Psoas muscle (tissue), 8 donors: ENCODE results near the gene GNS. TPM values are rescaled to one million over a fixed set of nuclear protein-coding genes. Genes with fewer than 3 reads are reported as not detected.
A peak's percentile ranks its signal among the peaks of the same experiment; 100 is the strongest.
"Not testable (repeated sequence)": the region's sequence is repeated elsewhere in the genome, so short reads cannot be mapped to it uniquely, and the experiment has no call there.

Experiments used
- ATAC-seq, 4 donors: fragments of 200-7000 bp; cut with Tn5 transposase; one replicate each; pipeline ENCODE4 v1.9.1; 2020; ENCODE audit warnings: moderate library complexity in 3 of 4, mild to moderate bottlenecking in 2 of 4
- DNase-seq, 2 donors: peaks; one replicate each; pipeline ENCODE4 v3.0.0-alpha.2; 2020
- H3K27ac ChIP-seq: fragments of 200-600 bp; one replicate; pipeline ENCODE4 v1.8.0; 2022
- H3K27me3 ChIP-seq, 3 donors: fragments of 200-600 bp in 1 of 3; one replicate each; pipeline versions ENCODE4 v1.6.1 to v1.8.0; 2013 to 2022; ENCODE audit warnings: low read length in 2 of 3, mild to moderate bottlenecking in 2 of 3, moderate library complexity in 1 of 3; ENCODE audit not compliant: insufficient read depth in 3 of 3
- H3K36me3 ChIP-seq, 2 donors: fragments of 200-600 bp in 1 of 2; one replicate each; pipeline versions ENCODE4 v1.6.1 to v1.8.0; 2013 to 2022; ENCODE audit warnings: low read depth in 1 of 2, mild to moderate bottlenecking in 1 of 2, moderate library complexity in 1 of 2; ENCODE audit not compliant: insufficient read depth in 1 of 2
- H3K4me1 ChIP-seq: fragments of 200-600 bp; one replicate; pipeline ENCODE4 v1.8.0; 2022
- H3K4me3 ChIP-seq: fragments of 200-600 bp; one replicate; pipeline ENCODE4 v1.8.0; 2022; ENCODE audit warnings: mild to moderate bottlenecking
- H3K9me3 ChIP-seq: fragments of 200-600 bp; one replicate; pipeline ENCODE4 v1.8.0; 2022
- WGBS, 3 donors: extraction: QIAGEN DNeasy Blood & Tissue Kit; methylation state at CpG; one replicate each; pipeline versions ENCODE4 v1.1.6 to v1.1.7; 2013; 5-methylcytosine and 5-hydroxymethylcytosine counted together
- intact Hi-C, 2 donors: fragments of 100-400 bp; cut with DNase I; formaldehyde crosslinking; loops; one replicate each; pipeline versions ENCODE4 v1.11.0 to v1.14.2; 2022
- polyA plus RNA-seq, 3 donors: library from polyadenylated mRNA; stranded (reverse); fragments of 200-250 nt; gene quantifications; one replicate each; pipeline ENCODE4 v1.2.3, GENCODE V29; 2013
- total RNA-seq, 4 donors: library from RNA; stranded (reverse); fragmentation: NEBNext Ultra II Directional in 2 of 4; extraction: Animal tissue kit (Norgen Biotek cat#: 25700) in 2 of 4; gene quantifications; one replicate each; pipeline versions ENCODE4 v1.2.1 to v1.2.4, GENCODE V29; 2021 to 2023
- TF ChIP-seq, protein P1 (sequence below): fragments of 200-600 bp; IDR thresholded peaks from one replicate; pipeline ENCODE4 v1.8.0; 2022; ENCODE audit warnings: antibody characterized with exemption
- donor health status: healthy with polysubstance abuse.
- donor health status: DM: no; HTN: no; CAD: no; lungs with moderate emphysema.
- donor health status: Bipolar disorder and iron deficiency.
- donor health status: healthy.
- donor health status: DM: yes; HTN: yes; CAD: no.
- donor health status: DM: no; HTN: no; CAD: no.
- donor health status: DM: no; HTN: no; CAD: no.
- donor health status: DM: yes; HTN: yes; CAD: no.

GNS gene
- total and polyA plus RNA-seq, 7 donors = 18.7 to 55.3 (median 36.5) TPM

DNA sequence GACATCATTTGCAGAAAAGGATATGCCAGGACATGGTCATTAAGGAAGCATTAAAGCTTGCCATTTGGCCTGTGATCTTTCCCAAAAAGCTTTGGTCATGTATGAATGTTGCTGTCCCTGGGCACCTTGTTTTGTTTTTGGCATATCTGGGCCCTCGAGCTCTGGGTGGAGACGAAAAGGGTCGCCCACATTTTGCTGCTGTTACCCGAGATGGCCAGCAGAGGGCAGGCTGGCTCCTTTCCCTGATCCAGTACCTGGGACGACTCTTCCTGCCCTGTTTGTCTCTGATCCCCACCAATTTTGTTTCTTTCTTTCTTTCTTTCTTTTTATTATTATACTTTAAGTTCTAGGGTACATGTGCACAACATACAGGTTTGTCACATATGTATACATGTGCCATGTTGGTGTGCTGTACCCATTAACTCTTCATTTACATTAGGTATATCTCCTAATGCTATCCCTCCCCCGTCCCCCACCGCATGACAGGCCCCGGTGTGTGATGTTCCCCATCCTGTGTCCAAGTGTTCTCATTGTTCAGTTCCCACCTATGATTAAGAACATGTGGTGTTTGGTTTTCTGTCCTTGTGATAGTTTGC lies 43.1 kb upstream of the GNS start:
- 33 to 36% (median 35%) methylated on average over 8 of the region's 8 CpGs for WGBS, 3 donors
- H3K27ac ChIP-seq, H3K4me3 ChIP-seq, H3K4me1 ChIP-seq, H3K36me3 ChIP-seq, H3K9me3 ChIP-seq, intact Hi-C loops: not testable (repeated sequence)
- H3K27me3 ChIP-seq = peaks cover 0 to 15% (median 0%) of the 10 kb centered on the region in 3 donors
- DNase-seq (peak in 1 of 2 donors; percentile 25), ATAC-seq (peak in 2 of 4 donors; percentile 52 to 57)
- TF ChIP-seq, protein P1, sequence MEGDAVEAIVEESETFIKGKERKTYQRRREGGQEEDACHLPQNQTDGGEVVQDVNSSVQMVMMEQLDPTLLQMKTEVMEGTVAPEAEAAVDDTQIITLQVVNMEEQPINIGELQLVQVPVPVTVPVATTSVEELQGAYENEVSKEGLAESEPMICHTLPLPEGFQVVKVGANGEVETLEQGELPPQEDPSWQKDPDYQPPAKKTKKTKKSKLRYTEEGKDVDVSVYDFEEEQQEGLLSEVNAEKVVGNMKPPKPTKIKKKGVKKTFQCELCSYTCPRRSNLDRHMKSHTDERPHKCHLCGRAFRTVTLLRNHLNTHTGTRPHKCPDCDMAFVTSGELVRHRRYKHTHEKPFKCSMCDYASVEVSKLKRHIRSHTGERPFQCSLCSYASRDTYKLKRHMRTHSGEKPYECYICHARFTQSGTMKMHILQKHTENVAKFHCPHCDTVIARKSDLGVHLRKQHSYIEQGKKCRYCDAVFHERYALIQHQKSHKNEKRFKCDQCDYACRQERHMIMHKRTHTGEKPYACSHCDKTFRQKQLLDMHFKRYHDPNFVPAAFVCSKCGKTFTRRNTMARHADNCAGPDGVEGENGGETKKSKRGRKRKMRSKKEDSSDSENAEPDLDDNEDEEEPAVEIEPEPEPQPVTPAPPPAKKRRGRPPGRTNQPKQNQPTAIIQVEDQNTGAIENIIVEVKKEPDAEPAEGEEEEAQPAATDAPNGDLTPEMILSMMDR = peak; percentile 73

DNA sequence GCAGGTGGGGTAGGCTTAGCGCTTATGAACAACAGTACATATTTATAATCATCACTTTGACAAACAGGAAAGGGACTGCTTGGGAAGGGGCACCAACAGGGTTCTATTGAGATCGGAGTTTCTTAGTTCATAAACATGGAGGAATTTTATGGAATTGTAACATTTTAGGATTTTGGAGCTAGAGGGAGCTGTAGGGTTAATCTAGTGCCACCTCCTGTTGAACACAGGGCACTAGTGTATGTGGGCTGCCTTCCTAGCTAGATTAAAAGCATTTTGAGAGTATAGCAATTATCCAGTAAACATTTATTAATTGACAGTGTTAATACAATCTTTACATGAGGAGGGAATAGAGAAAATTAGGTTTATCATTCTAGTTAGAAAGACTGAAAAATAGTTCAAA lies 42.2 kb upstream of the GNS start:
- H3K4me3 ChIP-seq = no peak overlapping the region
- no peak overlapping the region for H3K27ac ChIP-seq
- H3K27me3 ChIP-seq = peaks cover 0 to 12% (median 0%) of the 10 kb centered on the region in 3 donors
- no peaks in the 10 kb centered on the region for H3K36me3 ChIP-seq
- no peaks in the 10 kb centered on the region for H3K4me1 ChIP-seq
- 63 to 74% (median 69%) methylated on average over 2 of the region's 2 CpGs for WGBS, 3 donors
- TF ChIP-seq, protein P1 = no peak
- no peak for ATAC-seq
- intact Hi-C loops = no loop called here
- no peak for DNase-seq
- H3K9me3 ChIP-seq = no peaks in the 10 kb centered on the region

- H3K4me1 ChIP-seq = no peaks in the 10 kb centered on the region
- intact Hi-C loops = no loop called here
- H3K36me3 ChIP-seq = no peaks in the 10 kb centered on the region
- H3K9me3 ChIP-seq = no peaks in the 10 kb centered on the region
- H3K27me3 ChIP-seq = peaks cover 0 to 10% (median 0%) of the 10 kb centered on the region in 3 donors
- DNase-seq (no peak), ATAC-seq (no peak)
- TF ChIP-seq, protein P1 = no peak
- no peak overlapping the region for H3K4me3 ChIP-seq
- H3K27ac ChIP-seq = no peak overlapping the region
- WGBS, 3 donors = 78 to 86% (median 84%) methylated on average over 5 of the region's 5 CpGs
Measured at GRCh38 chr12:64800640-64801039, 41.4 kb upstream of the GNS start.

GRCh38 chr12:64798165-64798564 lies 39.0 kb upstream of the GNS start:
- Histone ChIP-seq H3K4me1 (no peaks in the 10 kb centered on the region), H3K4me3 (no peak overlapping the region), H3K9me3 (no peaks in the 10 kb centered on the region), H3K27me3 (no peaks in the 10 kb centered on the region), H3K27ac (no peak overlapping the region), H3K36me3 (no peaks in the 10 kb centered on the region)
- ATAC-seq (no peak), DNase-seq (no peak)
- TF ChIP-seq, protein P1 = no peak
- intact Hi-C loops = loop anchor here in 1 of 2 donors (10.0 kb wide), 1 partner anchor 327 kb away; the partner anchor contains the start of gene WIF1

DNA sequence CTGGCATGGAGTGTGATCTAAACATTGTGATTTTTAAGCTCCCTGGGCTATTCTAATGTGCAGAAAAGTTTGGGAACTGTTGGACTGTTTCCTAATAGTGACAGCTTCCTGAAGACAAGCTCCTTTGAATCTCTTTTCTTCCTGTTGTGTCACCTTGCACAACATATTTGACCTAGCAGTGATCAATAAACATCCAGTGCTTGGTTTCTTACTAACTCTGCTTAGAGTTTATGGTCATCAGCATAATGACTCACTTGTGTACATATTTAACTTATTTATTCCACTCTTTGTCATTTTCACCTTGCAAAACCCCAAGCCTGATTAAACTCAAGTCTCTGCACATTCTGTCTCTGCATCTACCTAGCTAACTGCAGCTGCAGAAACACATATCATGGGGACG lies 38.0 kb upstream of the GNS start:
- TF ChIP-seq, protein P1 = no peak
- intact Hi-C loops = loop anchor here in 1 of 2 donors (10.0 kb wide), 1 partner anchor 328 kb away; the partner anchor contains the start of gene WIF1
- Histone ChIP-seq H3K4me3 (no peak overlapping the region), H3K27ac (no peak overlapping the region), H3K9me3 (no peaks in the 10 kb centered on the region), H3K4me1 (no peaks in the 10 kb centered on the region), H3K27me3 (no peaks in the 10 kb centered on the region), H3K36me3 (no peaks in the 10 kb centered on the region)
- ATAC-seq (no peak), DNase-seq (no peak)
- 78 to 85% (median 82%) methylated on average over 1 of the region's 1 CpG for WGBS, 3 donors
